Measurements from ENCODE around the gene DUS3L. TPM values are rescaled to one million over a fixed set of nuclear protein-coding genes. Genes with fewer than 3 reads are reported as not detected.

The DUS3L gene, protein sequence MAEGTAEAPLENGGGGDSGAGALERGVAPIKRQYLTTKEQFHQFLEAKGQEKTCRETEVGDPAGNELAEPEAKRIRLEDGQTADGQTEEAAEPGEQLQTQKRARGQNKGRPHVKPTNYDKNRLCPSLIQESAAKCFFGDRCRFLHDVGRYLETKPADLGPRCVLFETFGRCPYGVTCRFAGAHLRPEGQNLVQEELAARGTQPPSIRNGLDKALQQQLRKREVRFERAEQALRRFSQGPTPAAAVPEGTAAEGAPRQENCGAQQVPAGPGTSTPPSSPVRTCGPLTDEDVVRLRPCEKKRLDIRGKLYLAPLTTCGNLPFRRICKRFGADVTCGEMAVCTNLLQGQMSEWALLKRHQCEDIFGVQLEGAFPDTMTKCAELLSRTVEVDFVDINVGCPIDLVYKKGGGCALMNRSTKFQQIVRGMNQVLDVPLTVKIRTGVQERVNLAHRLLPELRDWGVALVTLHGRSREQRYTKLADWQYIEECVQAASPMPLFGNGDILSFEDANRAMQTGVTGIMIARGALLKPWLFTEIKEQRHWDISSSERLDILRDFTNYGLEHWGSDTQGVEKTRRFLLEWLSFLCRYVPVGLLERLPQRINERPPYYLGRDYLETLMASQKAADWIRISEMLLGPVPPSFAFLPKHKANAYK
- total RNA-seq (10 to 100 TPM; 22.7 to 63.9 (median 34.5) TPM), polyA plus RNA-seq (10 to 100 TPM; 31.3 to 57.4 (median 52.5) TPM)
- long read RNA-seq, donor 1, partial matches to known transcripts = 0 of 5 reads
- long read RNA-seq, donor 1, other reads (novel, unspliced or antisense) = 0 of 5 reads
- long read RNA-seq, donor 2 = 0 reads

DNA sequence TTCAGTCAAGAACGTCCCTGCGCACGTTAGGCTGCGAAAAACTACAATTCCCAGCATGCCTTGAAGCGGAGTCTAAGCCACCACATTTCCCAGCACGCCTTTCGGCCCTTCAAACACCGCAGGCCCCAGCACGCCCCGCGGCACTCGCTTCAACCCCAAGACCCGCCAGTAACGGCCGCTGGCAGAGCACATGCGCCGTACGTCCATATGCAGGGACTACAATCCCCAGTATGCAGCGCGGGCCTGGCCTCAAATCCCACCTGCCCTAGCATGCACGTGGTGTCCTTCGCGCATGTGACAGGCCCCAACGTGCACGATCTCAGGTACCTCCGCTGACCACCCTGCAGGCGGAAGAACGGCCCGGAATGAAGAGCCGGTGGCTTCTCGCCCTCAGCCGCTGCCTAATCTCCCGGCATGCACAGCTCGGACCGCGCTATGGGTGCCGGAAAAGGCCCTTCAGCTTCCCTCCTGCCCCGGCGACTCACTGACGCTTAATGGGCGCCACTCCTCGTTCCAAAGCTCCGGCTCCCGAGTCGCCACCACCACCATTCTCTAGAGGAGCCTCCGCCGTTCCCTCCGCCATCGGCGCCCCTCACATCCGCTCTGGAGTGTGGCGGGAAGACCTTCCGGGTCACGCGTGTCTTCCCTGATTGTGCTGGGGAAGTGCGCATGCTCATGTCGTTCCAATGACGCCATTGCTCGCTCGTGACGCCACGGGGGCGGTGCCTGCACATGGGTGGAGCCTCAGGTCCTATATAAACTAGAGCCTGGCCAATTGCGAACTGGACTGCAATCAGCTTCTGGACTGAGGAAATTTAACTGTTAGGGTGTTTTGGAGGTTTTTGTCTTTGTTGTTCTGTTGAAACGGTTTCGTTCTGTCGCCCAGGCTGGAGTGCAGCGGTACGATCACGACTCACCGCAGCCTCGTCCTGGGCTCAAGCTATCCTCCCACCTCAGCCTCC lies at the start of gene DUS3L:
Gene DUS3L (minus strand): TSS at position 605 of the 962 bp plus-strand sequence. CDS start 22 bp downstream, at position 583.
- peak; percentile 98 for DNase-seq
- peak within 1 kb of the TSS; percentile 40 to 94 (median 86) for H3K4me3 ChIP-seq
- intact Hi-C loops (cut with DNase I; ENCODE audit: low total_unique reads) = no loop called here
- WGBS, 5 donors = 11 to 16% (median 11%) methylated on average over 49 to 72 of the region's 72 CpGs
- H3K9me3 ChIP-seq = peaks cover 0 to 3% (median 0%) of the 10 kb centered on the region in 8 donors
- TF ChIP-seq POLR2AphosphoS5 (IDR thresholded peaks at IDR 0.05) (peak; percentile 95 to 97 (median 96)), POLR2A (IDR thresholded peaks at IDR 0.05) (peak in 1 of 3 donors; percentile 57)
- TF ChIP-seq, protein P1, sequence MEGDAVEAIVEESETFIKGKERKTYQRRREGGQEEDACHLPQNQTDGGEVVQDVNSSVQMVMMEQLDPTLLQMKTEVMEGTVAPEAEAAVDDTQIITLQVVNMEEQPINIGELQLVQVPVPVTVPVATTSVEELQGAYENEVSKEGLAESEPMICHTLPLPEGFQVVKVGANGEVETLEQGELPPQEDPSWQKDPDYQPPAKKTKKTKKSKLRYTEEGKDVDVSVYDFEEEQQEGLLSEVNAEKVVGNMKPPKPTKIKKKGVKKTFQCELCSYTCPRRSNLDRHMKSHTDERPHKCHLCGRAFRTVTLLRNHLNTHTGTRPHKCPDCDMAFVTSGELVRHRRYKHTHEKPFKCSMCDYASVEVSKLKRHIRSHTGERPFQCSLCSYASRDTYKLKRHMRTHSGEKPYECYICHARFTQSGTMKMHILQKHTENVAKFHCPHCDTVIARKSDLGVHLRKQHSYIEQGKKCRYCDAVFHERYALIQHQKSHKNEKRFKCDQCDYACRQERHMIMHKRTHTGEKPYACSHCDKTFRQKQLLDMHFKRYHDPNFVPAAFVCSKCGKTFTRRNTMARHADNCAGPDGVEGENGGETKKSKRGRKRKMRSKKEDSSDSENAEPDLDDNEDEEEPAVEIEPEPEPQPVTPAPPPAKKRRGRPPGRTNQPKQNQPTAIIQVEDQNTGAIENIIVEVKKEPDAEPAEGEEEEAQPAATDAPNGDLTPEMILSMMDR (IDR thresholded peaks at IDR 0.05 in 8 of 11, conservative IDR thresholded peaks at IDR 0.05 in 3 of 11) = peak in 1 of 11 experiments; percentile 2
- H3K27me3 ChIP-seq (replicated peaks in 1 of 7) = no peaks in the 10 kb centered on the region
- H3K36me3 ChIP-seq = peaks cover 3 to 44% (median 42%) of the 10 kb centered on the region in 6 donors
- peak within 1 kb of the TSS; percentile 88 to 99 (median 99) for H3K27ac ChIP-seq
- peaks cover 6 to 23% (median 11%) of the 10 kb centered on the region in 6 donors for H3K4me1 ChIP-seq

DNA sequence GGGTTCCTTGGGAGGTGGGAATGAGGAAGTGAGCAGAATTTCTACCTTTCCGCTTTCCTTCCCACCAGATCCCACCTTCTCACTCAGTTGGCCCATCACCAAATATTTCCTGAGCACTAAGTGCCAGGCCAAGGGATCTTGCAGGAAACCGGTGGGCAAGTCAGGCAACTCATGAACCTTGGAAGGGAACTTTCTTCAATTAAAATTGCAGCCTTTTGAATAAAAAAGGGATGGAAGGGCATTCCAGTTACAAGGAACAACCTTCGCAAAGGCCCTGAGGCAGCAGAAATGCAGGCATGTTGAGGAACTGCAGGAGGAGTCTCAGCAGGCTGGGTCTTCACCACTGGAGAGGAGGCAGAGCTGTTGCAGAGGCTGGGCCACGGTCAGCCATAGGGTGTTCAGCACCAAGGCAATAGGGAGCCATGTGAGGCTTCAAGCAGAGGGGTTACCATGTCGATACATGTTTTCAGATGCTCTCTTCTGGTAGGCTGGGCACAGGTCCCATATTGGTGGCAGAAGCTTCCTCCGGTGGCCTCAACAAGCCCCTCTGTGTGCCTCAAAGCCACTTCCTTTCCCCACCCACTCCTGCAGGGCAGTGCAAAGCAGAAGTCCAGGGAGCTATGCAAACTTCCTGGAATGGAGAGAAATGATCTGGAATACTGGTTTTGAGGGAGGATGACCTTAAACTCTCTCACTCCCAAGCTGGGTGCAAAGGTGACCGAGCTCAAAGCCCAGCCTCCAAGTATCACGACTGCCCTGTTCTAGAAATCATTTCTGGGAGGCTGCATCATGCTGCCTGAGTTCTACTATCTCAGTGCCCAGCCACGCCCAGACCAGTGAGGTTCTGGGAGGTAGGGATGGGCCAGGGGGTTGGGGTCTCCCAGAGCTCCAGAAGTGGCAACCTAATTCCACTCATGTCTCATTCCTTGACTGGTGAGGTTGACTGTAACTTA lies 48.4 kb upstream of the DUS3L start, which contains the start of gene FUT6:
Gene FUT6 (minus strand): TSS at position 638 of the 953 bp plus-strand sequence. CDS start 7,135 bp downstream, outside the sequence.
- 55 to 61% (median 57%) methylated on average over 9 of the region's 9 CpGs for WGBS, 5 donors
- Histone ChIP-seq H3K27me3 (replicated peaks in 1 of 7) (peaks cover 0 to 41% (median 0%) of the 10 kb centered on the region in 7 donors), H3K9me3 (no peaks in the 10 kb centered on the region), H3K36me3 (no peaks in the 10 kb centered on the region), H3K27ac (no peak within 1 kb of the TSS), H3K4me1 (peaks cover 0 to 11% (median 0%) of the 10 kb centered on the region in 6 donors), H3K4me3 (no peak within 1 kb of the TSS)
- TF ChIP-seq POLR2A (IDR thresholded peaks at IDR 0.05) (no peak), POLR2AphosphoS5 (IDR thresholded peaks at IDR 0.05) (no peak)
- TF ChIP-seq, protein P1 (IDR thresholded peaks at IDR 0.05 in 8 of 11, conservative IDR thresholded peaks at IDR 0.05 in 3 of 11) = no peak
- no peak for DNase-seq
- intact Hi-C loops (cut with DNase I; ENCODE audit: low total_unique reads) = no loop called here

DNA sequence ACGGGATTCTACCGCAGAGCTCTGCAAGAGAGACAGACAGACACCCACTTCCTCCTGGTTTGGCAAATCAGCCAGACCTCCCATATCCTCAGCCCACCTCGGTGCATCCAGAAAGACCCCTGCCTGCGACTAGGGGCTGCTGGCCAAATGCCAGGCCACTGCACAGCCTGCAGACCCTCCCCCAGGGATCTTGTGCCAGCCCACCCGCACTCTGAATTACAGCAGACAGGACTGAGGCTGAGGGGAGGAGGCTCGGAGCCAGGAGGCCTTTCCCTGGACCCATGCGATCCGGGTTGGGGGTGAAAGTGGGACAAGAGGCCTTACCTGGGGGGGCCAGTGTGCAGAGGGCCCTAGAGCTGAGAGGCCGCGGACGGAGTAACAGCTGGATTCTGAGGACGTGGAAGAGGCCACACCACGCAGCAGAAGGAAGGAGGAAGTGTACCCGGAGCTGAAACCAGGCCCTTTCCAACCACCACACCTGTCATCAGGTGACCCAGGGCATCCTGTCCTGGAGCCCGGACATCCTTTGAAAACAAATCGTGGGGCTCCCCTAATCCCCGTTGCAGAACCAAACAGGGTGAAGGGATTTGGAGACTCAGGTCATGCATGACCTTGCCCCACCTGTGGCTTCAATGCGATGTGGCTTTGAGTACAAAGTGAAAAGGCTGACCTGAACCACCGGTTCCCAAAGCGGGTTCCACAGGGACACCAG lies 47.5 kb upstream of the DUS3L start:
- Histone ChIP-seq H3K9me3 (no peaks in the 10 kb centered on the region), H3K4me1 (peaks cover 0 to 11% (median 0%) of the 10 kb centered on the region in 6 donors), H3K4me3 (no peak overlapping the region), H3K36me3 (no peaks in the 10 kb centered on the region), H3K27me3 (replicated peaks in 1 of 7) (peaks cover 0 to 43% (median 0%) of the 10 kb centered on the region in 7 donors), H3K27ac (no peak overlapping the region)
- intact Hi-C loops (cut with DNase I; ENCODE audit: low total_unique reads) = no loop called here
- DNase-seq = no peak
- TF ChIP-seq POLR2A (IDR thresholded peaks at IDR 0.05) = no peak
- WGBS, 5 donors = 31 to 39% (median 36%) methylated on average over 18 to 20 of the region's 20 CpGs

Measured in spleen (tissue), 13 donors.